Measurements from ENCODE around the gene RPP21. TPM values are rescaled to one million over a fixed set of nuclear protein-coding genes. Genes with fewer than 3 reads are reported as not detected.

Gene RPP21
- total RNA-seq, 1 experiment from 2014 or later, result 47.5 TPM

GRCh38 chr6:30325873-30326525, 19.0 kb upstream of the RPP21 start:
- peaks cover 2% of the 10 kb centered on the region for H3K36me3 ChIP-seq (ENCODE audit: control insufficient read depth, insufficient read depth, low read length)
- no peaks in the 10 kb centered on the region for H3K27me3 ChIP-seq (replicated peaks; ENCODE audit: control insufficient read depth, insufficient read depth, low read length)
- POLR2A ChIA-PET, result interaction anchor here (0.6 to 1.6 kb wide), 8 partner anchors 19 to 224 kb away, joined by 3 to 12 read pairs (median 4); partner anchors contain the start of genes RPP21 and TRIM26
- H3K4me3 ChIP-seq (ENCODE audit: low read depth, low read length), result peak overlapping the region; percentile 78
- CTCF ChIA-PET, result interaction anchor here (0.6 to 1.0 kb wide), 2 partner anchors 19 to 107 kb away, joined by 3 read pairs; partner anchors contain the start of gene RPP21
- DNase-seq, result peak; percentile 74 to 82
- Mint-ChIP-seq H3K4me3 (ENCODE audit: unreplicated experiment) (peak overlapping the region; percentile 91), H3K4me1 (ENCODE audit: low read depth, unreplicated experiment) (peaks cover 18% of the 10 kb centered on the region), H3K9me3 (ENCODE audit: unreplicated experiment) (no peaks in the 10 kb centered on the region), H3K27ac (ENCODE audit: unreplicated experiment) (peak overlapping the region; percentile 94), H3K27me3 (ENCODE audit: insufficient read depth, unreplicated experiment) (no peaks in the 10 kb centered on the region), H3K36me3 (ENCODE audit: insufficient read depth, unreplicated experiment) (peaks cover 49% of the 10 kb centered on the region)
- no peaks in the 10 kb centered on the region for H3K9me3 ChIP-seq
- intact Hi-C loops (cut with micrococcal nuclease; ENCODE audit: unreplicated experiment), result loop anchor here (5.0 kb wide), 1 partner anchor 114 kb away; the partner anchor contains the start of gene TRIM26
- peaks cover 10% of the 10 kb centered on the region for H3K4me1 ChIP-seq
- no peak for TF ChIP-seq CTCF (IDR thresholded peaks at IDR 0.05; ENCODE audit: insufficient read depth in 1 of 2, low read depth in 1 of 2, low read length in 1 of 2, severe bottlenecking in 1 of 2, unreplicated experiment in 1 of 2)
- no TSS peak for BruUV-seq (replicated peaks)

GRCh38 chr6:30326526-30327231, 18.3 kb upstream of the RPP21 start, which contains the start of gene TRIM39:
Gene TRIM39 (plus strand): TSS chr6:30326927. CDS start chr6:30329318, 2,391 bp downstream.
- peaks cover 45% of the 10 kb centered on the region for H3K36me3 Mint-ChIP-seq (ENCODE audit: insufficient read depth, unreplicated experiment)
- no peak for TF ChIP-seq CTCF (IDR thresholded peaks at IDR 0.05; ENCODE audit: insufficient read depth in 1 of 2, low read depth in 1 of 2, low read length in 1 of 2, severe bottlenecking in 1 of 2, unreplicated experiment in 1 of 2)
- no peaks in the 10 kb centered on the region for H3K27me3 ChIP-seq (replicated peaks; ENCODE audit: control insufficient read depth, insufficient read depth, low read length)
- peak within 1 kb of the TSS; percentile 91 for H3K4me3 Mint-ChIP-seq (ENCODE audit: unreplicated experiment)
- H3K36me3 ChIP-seq (ENCODE audit: control insufficient read depth, insufficient read depth, low read length), result peaks cover 2% of the 10 kb centered on the region
- ChIA-PET POLR2A (interaction anchor here (0.6 to 1.6 kb wide), 6 partner anchors 55 to 225 kb away, joined by 3 to 12 read pairs (median 5); partner anchors contain the start of gene TRIM26), CTCF (interaction anchor here (0.6 to 1.0 kb wide), 2 partner anchors 18 to 108 kb away, joined by 3 read pairs; partner anchors contain the start of gene RPP21)
- peak within 1 kb of the TSS; percentile 78 for H3K4me3 ChIP-seq (ENCODE audit: low read depth, low read length)
- H3K4me1 Mint-ChIP-seq (ENCODE audit: low read depth, unreplicated experiment), result peaks cover 25% of the 10 kb centered on the region
- no peaks in the 10 kb centered on the region for H3K27me3 Mint-ChIP-seq (ENCODE audit: insufficient read depth, unreplicated experiment)
- H3K9me3 Mint-ChIP-seq (ENCODE audit: unreplicated experiment), result no peaks in the 10 kb centered on the region
- intact Hi-C loops (cut with micrococcal nuclease; ENCODE audit: unreplicated experiment), result loop anchor here (1.0 to 5.0 kb wide), 2 partner anchors 88 to 114 kb away; partner anchors contain the start of gene TRIM26
- no peaks in the 10 kb centered on the region for H3K9me3 ChIP-seq
- peak; percentile 87 to 88 for DNase-seq
- no TSS peak for BruUV-seq (replicated peaks)
- H3K27ac Mint-ChIP-seq (ENCODE audit: unreplicated experiment), result peak within 1 kb of the TSS; percentile 94
- peaks cover 10% of the 10 kb centered on the region for H3K4me1 ChIP-seq

DNA sequence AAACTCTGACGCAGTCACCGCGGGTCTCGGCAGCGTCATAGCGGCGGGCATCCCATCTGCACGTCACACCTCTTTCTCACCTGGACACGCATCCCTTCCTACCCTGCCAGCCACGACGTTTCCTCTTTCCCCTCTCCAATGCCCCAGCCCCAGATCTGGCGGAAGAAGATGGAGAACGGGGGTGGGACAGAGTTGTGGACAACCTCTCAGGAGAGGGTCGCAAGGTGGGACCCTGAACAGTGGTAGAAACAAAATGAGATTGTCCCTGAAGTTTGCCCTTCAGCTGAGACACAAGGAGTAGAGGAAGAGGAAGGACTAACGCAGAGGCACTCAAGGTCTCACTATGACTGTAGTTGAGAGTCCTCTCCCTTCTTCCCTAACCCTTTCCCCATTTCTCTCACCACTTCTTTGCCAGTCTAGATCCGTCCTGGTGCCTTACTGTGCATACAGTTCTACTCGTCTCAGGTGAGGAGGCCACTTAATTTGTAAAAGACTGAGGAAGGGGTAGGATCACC, 17.7 kb upstream of the RPP21 start:
- Mint-ChIP-seq H3K9me3 (ENCODE audit: unreplicated experiment) (no peaks in the 10 kb centered on the region), H3K4me3 (ENCODE audit: unreplicated experiment) (peak overlapping the region; percentile 91), H3K27ac (ENCODE audit: unreplicated experiment) (peak overlapping the region; percentile 94), H3K36me3 (ENCODE audit: insufficient read depth, unreplicated experiment) (peaks cover 41% of the 10 kb centered on the region), H3K4me1 (ENCODE audit: low read depth, unreplicated experiment) (peaks cover 30% of the 10 kb centered on the region), H3K27me3 (ENCODE audit: insufficient read depth, unreplicated experiment) (no peaks in the 10 kb centered on the region)
- intact Hi-C loops (cut with micrococcal nuclease; ENCODE audit: unreplicated experiment), result loop anchor here (1.0 to 5.0 kb wide), 2 partner anchors 89 to 115 kb away; partner anchors contain the start of gene TRIM26
- ChIA-PET POLR2A (no interaction called here), CTCF (no interaction called here)
- Histone ChIP-seq H3K36me3 (ENCODE audit: control insufficient read depth, insufficient read depth, low read length) (peaks cover 2% of the 10 kb centered on the region), H3K9me3 (no peaks in the 10 kb centered on the region), H3K4me1 (peaks cover 12% of the 10 kb centered on the region), H3K4me3 (ENCODE audit: low read depth, low read length) (peak overlapping the region; percentile 78), H3K27me3 (replicated peaks; ENCODE audit: control insufficient read depth, insufficient read depth, low read length) (no peaks in the 10 kb centered on the region)
- no peak for DNase-seq
- BruUV-seq (replicated peaks), result no TSS peak
- no peak for TF ChIP-seq CTCF (IDR thresholded peaks at IDR 0.05; ENCODE audit: insufficient read depth in 1 of 2, low read depth in 1 of 2, low read length in 1 of 2, severe bottlenecking in 1 of 2, unreplicated experiment in 1 of 2)

Data from Caco-2 (cell line).